Breast epithelium (tissue), 4 donors: ENCODE data around the gene CD58. TPM values are rescaled to one million over a fixed set of nuclear protein-coding genes. Genes with fewer than 3 reads are reported as not detected.

Experiments
- DNase-seq, 2 donors: peaks; one replicate each; pipeline ENCODE4 v3.0.0-alpha.2; 2019; ENCODE audit warnings: low spot score in 2 of 2
- H3K27ac ChIP-seq, 2 donors: fragments of 200-600 bp; sonication (generic) in 1 of 2; one replicate each; pipeline ENCODE4 v1.5.1; 2016 to 2019; ENCODE audit warnings: mild to moderate bottlenecking in 1 of 2
- H3K27me3 ChIP-seq, 2 donors: fragments of 200-600 bp; sonication (generic) in 1 of 2; one replicate each; pipeline versions ENCODE4 v1.5.1 to v1.6.0; 2017 to 2019; ENCODE audit warnings: control low read depth in 1 of 2, mild to moderate bottlenecking in 1 of 2
- H3K36me3 ChIP-seq: fragments of 200-600 bp; one replicate; pipeline ENCODE4 v1.5.1; 2019
- H3K4me1 ChIP-seq, 2 donors: fragments of 200-600 bp; sonication (generic); one replicate each; pipeline ENCODE4 v1.5.1; 2016 to 2019; ENCODE audit warnings: control low read depth in 1 of 2
- H3K4me3 ChIP-seq, 3 donors: fragments of 200-600 bp; sonication (generic); 1 replicate in 2 of 3; 2 replicates in 1 of 3; pipeline ENCODE4 v1.5.1; 2016 to 2019; ENCODE audit warnings: mild to moderate bottlenecking in 3 of 3, moderate library complexity in 2 of 3
- H3K9me3 ChIP-seq, 2 donors: fragments of 200-600 bp; sonication (generic) in 1 of 2; one replicate each; pipeline ENCODE4 v1.5.1; 2016 to 2019; ENCODE audit warnings: control low read depth in 1 of 2
- POLR2A ChIP-seq: fragments of 450-650 bp; IDR thresholded peaks from one replicate; pipeline ENCODE4 v1.6.1; 2016; ENCODE audit warnings: antibody characterized with exemption, mild to moderate bottlenecking, moderate library complexity
- POLR2AphosphoS5 ChIP-seq, 3 donors: sonication (generic); formaldehyde crosslinking; IDR thresholded peaks; one replicate each; pipeline ENCODE4 v1.6.1; 2017; ENCODE audit warnings: antibody characterized with exemption in 3 of 3
- intact Hi-C: fragments of 100-400 bp; cut with DNase I; formaldehyde crosslinking; loops from one replicate; pipeline ENCODE4 v1.15.1; 2023; ENCODE audit warnings: low total_unique reads
- total RNA-seq, 3 donors: library from RNA; depleted of rRNA; stranded (reverse); fragments of >200 nt; gene quantifications; one replicate each; pipeline ENCODE4 v1.1.0, GENCODE V29; 2016
- TF ChIP-seq, protein P1 (sequence below), 3 donors: fragments of 450-650 bp; IDR thresholded peaks; one replicate each; pipeline ENCODE4 v1.5.1; 2016 to 2017; ENCODE audit warnings: antibody characterized with exemption in 3 of 3, mild to moderate bottlenecking in 3 of 3, moderate library complexity in 3 of 3

The CD58 gene
- total RNA-seq, 3 donors from 2014 or later: 22.0 to 31.4 (median 31.3) TPM

DNA sequence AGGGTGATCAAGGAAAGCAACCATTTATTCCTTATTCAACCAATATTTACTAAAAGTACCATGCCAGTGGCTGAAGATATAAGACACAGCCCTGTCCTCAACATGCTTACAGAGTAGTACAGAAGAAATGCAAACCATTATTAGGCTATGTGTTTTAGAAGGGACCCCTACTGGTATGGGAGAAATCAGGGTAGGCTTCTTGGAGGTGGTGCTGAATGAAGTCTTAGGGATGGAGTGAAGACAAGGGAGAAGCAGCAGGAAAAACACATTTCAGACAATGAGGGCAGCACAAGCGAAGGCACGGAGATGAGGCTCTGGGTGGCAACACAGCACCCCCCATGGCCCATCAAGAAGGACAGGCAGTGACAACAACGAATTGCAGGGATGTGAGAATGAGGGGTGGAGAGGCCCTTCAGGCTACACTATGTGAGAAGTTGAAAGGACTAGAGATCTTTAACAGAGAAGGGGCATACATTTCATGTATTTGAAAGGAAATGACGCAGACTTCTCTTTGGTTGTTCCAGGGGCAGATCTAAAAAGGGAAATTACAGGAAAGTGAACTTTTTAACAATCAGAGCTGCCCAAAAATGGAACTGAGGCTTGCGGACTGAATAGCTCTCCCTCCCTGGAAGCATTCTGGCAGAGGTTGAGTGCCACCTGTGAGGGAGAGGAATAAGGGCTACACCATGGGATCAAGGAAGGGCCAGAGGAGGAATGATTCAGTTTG, 16.8 kb upstream of the CD58 start:
- intact Hi-C loops: no loop called here
- Histone ChIP-seq H3K4me3 (no peak overlapping the region), H3K27ac (no peak overlapping the region), H3K27me3 (no peaks in the 10 kb centered on the region), H3K9me3 (no peaks in the 10 kb centered on the region), H3K4me1 (no peaks in the 10 kb centered on the region), H3K36me3 (peaks cover 4% of the 10 kb centered on the region)
- TF ChIP-seq, protein P1, sequence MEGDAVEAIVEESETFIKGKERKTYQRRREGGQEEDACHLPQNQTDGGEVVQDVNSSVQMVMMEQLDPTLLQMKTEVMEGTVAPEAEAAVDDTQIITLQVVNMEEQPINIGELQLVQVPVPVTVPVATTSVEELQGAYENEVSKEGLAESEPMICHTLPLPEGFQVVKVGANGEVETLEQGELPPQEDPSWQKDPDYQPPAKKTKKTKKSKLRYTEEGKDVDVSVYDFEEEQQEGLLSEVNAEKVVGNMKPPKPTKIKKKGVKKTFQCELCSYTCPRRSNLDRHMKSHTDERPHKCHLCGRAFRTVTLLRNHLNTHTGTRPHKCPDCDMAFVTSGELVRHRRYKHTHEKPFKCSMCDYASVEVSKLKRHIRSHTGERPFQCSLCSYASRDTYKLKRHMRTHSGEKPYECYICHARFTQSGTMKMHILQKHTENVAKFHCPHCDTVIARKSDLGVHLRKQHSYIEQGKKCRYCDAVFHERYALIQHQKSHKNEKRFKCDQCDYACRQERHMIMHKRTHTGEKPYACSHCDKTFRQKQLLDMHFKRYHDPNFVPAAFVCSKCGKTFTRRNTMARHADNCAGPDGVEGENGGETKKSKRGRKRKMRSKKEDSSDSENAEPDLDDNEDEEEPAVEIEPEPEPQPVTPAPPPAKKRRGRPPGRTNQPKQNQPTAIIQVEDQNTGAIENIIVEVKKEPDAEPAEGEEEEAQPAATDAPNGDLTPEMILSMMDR (IDR thresholded peaks at IDR 0.05): no peak
- TF ChIP-seq POLR2A (no peak), POLR2AphosphoS5 (IDR thresholded peaks at IDR 0.05) (no peak)
- no peak for DNase-seq

DNA sequence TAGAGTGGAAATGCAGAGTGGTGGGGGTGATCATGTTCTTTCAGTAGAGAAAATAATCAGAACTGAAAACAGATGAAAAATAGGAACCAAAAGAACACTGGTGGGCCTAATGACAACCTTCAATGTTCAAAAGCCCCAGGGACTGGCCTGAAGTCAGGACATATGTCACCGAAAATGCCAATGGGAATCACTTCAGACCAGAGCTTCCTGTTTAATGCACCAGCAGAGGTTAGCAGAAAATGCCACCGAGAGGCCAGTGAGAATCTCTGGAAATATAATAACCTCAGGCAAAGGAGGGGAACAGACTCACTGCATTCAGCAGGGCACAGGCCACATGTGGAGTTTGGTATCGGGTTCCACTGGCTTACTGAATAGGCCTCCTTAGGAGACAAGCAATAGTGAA, 15.9 kb upstream of the CD58 start:
- Histone ChIP-seq H3K9me3 (no peaks in the 10 kb centered on the region), H3K4me1 (no peaks in the 10 kb centered on the region), H3K4me3 (no peak overlapping the region), H3K36me3 (peaks cover 4% of the 10 kb centered on the region), H3K27ac (no peak overlapping the region), H3K27me3 (no peaks in the 10 kb centered on the region)
- TF ChIP-seq POLR2AphosphoS5 (IDR thresholded peaks at IDR 0.05) (no peak), POLR2A (no peak)
- TF ChIP-seq, protein P1 (IDR thresholded peaks at IDR 0.05): no peak
- no peak for DNase-seq
- intact Hi-C loops: no loop called here

DNA sequence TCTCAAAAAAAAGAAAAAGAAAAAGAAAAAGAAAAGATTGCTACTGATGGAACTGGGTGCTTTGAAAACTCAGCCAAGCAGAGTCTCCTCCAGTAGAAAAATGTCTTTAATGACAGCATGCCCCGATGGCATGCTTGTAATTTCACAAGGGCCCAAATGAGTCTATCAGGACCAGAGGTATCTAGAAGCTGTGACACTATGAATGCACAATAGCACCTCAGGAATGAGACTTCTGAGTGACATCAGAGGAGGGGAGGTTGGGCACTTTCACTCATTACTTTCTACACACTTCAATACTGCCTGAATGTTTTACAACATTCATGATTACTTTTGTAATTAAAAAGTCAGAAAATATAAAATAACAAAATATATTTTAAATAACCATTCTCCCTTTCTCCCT, 15.1 kb upstream of the CD58 start:
- peaks cover 4% of the 10 kb centered on the region for H3K36me3 ChIP-seq
- no peaks in the 10 kb centered on the region for H3K4me1 ChIP-seq
- H3K27me3 ChIP-seq: no peaks in the 10 kb centered on the region
- DNase-seq: no peak
- H3K4me3 ChIP-seq: no peak overlapping the region
- TF ChIP-seq POLR2AphosphoS5 (IDR thresholded peaks at IDR 0.05): no peak
- TF ChIP-seq POLR2A: no peak
- TF ChIP-seq, protein P1 (IDR thresholded peaks at IDR 0.05): no peak
- intact Hi-C loops: no loop called here
- H3K9me3 ChIP-seq: no peaks in the 10 kb centered on the region
- no peak overlapping the region for H3K27ac ChIP-seq

DNA sequence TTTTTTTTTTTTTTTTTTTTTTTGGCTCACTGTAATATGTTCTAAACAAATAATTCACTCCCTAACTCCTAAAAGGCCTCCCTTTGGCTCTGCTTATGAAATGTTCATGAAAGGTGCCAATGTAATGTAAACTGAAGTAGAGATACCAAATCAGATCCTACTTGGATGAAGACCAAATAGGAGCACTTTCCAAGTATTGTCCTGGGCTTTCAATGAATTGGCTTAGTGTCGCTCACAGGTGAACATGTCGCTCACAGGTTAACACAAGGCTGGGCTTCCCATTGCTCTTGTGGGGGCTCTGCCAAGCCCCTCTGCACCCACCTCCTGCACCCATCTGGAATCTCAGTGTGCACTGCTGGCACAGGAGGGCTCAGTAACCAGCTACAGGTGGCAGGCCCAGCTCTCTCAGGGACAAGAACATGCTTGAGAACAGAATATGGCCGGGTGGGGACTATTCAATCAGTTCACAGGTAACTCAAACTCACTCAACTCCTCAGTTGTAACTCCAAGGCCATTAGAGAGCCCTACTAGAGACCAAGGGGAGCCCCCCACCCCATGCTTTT, 10.6 kb upstream of the CD58 start:
- Histone ChIP-seq H3K4me3 (no peak overlapping the region), H3K27ac (no peak overlapping the region), H3K27me3 (no peaks in the 10 kb centered on the region), H3K36me3 (peaks cover 4% of the 10 kb centered on the region), H3K4me1 (no peaks in the 10 kb centered on the region), H3K9me3 (no peaks in the 10 kb centered on the region)
- no peak for DNase-seq
- intact Hi-C loops: no loop called here
- TF ChIP-seq POLR2AphosphoS5 (IDR thresholded peaks at IDR 0.05): no peak
- TF ChIP-seq, protein P1 (IDR thresholded peaks at IDR 0.05): no peak
- TF ChIP-seq POLR2A: no peak

DNA sequence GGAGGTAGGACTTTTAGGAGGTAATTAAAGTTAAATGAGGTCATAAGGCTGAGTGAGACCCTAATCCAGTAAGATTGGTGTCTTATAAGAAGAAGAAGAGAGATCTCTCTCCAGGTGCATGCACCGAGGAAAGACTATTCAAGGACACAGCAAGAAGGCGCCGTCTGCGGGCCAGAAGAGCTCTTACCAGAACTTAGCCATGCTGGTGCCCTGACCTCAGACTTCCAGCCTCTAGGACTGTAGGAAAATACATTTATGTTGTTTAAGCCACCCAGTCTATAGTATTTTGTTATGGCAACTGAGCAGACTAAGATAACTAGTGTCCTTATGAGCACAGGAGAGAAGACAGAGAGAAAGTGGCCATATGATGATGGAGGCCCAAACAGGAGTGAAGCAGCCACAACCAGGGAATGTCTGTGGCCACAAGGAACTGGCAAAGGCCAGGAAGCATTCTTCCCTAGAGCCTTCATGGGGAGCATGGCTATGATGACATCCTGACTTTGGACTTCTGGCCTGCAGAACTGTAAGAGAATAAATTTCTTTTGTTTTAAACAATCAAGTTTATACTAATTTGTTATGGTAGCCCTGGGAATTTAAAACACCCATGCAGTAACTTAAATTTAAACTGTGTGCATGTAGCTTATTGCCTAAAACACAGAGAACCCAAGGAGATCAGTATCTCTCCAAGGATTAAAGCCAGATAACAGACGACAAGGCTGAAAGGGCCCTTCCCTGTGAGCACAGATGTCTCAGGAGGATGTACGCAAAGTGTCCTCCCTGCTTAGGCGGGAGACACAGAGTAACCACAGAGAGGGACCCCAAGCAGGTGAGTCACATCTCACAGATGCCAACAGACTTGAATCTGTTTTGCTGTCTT, 9.9 kb upstream of the CD58 start:
- H3K27ac ChIP-seq: no peak overlapping the region
- intact Hi-C loops: no loop called here
- H3K27me3 ChIP-seq: no peaks in the 10 kb centered on the region
- no peak overlapping the region for H3K4me3 ChIP-seq
- no peaks in the 10 kb centered on the region for H3K4me1 ChIP-seq
- H3K36me3 ChIP-seq: peaks cover 4% of the 10 kb centered on the region
- H3K9me3 ChIP-seq: no peaks in the 10 kb centered on the region
- no peak for DNase-seq
- TF ChIP-seq POLR2A (no peak), POLR2AphosphoS5 (IDR thresholded peaks at IDR 0.05) (no peak)
- TF ChIP-seq, protein P1 (IDR thresholded peaks at IDR 0.05): no peak
